HG03439 (cell line): Measurements from ENCODE around the gene TENT4A.

Source experiments
- ATAC-seq: cut with Tn5 transposase; IDR thresholded peaks from one replicate; pipeline ENCODE4 v1.9.1; 2021; ENCODE audit warnings: mild to moderate bottlenecking, moderate library complexity; ENCODE audit not compliant: unreplicated experiment

TENT4A gene

DNA sequence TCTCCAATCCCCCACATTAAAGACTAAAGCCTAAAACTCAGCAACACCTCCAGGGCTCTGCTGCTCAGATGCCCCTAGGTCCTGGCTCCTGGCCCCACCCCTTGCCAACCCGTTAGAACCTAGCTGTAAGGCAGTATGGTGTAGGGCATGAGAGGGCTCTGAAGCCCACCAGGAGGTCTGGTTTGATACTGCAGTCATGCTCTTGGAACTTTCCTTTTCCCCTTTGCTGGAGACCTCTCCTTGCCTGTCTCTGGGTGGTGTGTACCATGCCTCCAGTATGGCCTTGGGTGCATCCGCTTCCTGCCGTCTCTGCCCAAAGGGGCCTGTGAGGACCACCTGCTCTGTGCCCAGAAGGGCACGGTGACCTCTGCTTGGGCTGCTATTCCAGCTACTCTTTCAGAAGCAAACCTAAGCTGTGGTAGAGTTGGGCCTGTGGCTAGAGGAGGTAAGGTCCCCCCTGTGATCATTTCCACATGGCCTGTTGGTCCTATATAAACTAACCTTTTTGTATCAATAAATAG, 3.5 kb downstream of the TENT4A start:
- no peak for ATAC-seq

DNA sequence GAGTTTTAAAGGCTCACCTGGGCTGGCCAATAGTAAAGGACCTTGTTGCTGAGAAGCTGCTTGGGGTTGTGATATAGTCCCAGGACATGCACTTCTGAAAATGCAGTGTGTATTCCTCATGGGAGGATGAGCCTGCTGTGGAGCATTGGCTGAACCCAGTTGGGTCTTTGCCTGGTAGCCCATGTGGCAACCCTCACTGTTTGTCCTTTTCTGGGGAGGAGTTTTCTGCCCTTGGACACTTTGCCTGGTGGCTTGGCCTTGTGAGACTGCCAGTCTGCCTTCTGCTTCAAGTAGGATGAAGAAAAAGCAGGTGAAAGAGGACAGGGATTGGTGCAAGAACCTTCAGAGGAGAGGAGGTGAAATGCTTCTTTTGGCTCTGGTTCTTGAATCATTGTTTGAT, 4.0 kb downstream of the TENT4A start:
- ATAC-seq, result no peak

DNA sequence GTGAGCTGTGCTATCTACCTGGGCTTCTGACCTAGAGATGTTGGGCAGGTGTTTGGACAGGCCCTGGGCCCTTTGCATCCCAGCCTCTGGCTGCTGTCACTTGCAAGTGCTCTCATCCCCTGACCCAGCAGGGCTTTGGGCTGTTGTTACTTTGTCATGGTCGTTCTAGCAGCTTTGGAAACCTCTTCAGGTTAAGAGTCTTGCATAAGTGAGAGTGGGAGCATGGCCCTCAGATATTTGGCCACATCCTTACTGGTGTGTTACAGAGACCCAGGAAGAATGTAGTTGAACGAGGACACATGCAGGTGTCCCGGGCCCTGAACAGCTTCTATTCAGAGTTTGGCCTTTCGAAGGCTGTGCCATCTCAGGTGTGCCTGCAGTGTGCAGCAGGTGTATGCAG, 4.5 kb downstream of the TENT4A start:
- no peak for ATAC-seq

DNA sequence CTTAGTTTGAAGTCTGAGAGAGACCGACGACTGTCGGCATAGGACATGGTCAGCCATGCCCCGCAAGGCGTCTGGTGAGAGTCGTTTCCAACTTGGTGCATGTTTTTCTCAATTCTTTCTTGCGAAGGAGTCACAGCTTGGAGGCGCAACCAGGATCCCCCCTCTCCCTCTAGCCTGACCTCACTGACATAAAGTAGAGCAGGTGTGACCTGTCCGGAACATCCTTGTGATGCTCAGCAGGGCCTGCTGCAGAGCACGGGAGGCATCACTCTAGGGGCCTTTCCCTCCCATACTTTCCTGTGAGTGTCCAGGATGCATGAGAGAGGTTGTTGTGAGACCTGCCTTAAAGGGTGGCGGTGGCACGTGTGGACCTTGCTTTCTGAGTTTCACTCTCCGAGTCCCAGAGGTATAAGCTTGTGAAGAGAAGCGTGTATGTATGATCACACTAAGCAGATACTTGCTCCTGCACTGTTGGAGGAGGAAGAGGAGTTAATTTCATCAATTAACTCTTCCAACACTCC, 5.0 kb downstream of the TENT4A start:
- ATAC-seq, result no peak

GRCh38 chr5:6718718-6719117, 5.5 kb downstream of the TENT4A start:
- ATAC-seq, result no peak

- ATAC-seq, result no peak
Measured at GRCh38 chr5:6719417-6719816, 6.2 kb downstream of the TENT4A start.

DNA sequence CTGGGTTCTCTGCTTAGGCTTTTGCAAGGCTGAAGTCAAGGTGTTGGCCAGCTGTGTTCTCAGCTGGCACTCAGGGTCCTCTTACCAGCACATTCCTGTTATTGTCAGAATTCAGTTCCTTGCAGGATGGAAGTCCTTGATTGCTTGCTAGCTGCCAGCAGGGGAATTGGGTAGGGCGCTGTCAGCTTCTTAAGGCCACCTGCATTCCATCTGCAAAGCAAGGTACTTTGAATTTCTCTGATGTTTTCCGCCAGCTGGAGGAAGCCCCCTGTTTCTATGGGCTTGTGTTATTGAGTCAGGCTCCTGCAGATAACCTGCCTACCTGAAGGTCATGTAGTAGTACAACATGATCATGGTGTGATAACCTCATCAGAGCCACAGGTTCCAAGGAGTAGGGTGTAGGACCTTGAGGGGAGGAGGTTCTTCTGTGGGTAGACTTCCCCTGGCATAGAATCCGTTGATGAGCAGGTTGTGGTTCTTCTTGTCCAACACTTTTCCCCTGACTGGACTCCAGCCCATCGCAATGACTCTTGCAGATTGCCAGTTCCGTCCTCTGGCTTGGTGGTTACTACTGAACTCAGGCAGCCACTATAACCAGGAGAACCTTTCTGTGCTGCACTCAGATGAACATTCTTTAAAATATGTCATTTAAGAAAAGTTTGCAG, 6.8 kb downstream of the TENT4A start:
- no peak for ATAC-seq

DNA sequence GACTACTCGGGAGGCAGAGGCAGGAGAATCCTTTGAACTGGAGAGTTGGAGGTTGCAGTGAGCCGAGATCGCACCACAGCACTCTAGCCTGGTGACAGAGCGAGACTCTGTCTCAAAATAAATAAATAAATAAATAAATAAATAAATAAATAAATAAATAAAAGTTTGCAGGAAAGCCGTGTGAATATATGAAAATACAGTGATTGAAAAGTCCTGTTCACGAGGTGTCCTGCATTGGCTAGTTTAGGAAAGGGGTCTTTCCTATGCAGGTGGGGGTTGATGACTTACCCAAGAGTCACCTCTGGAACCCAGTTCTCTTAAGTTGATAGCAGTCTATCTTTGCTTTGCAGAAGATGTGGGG, 7.3 kb downstream of the TENT4A start:
- no peak for ATAC-seq

DNA sequence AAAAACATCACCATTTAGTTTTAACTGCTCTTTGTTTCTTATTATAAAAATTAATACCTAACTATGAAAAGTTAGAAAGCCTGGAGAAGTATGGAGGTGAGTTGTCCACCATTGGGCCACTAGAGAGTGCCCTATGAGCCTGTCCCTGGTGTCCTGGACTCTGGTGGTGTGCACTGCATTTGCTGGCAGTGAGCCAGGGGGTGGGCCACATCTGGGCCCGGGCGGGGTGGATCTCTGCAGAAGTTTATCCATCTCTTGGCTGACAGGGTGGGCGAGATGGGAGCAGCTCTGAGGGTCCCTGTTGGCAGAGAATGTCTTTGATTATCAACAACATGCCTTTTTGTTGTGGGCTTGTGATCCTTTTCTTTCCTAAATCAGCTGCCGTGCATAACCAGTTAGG, 8.2 kb downstream of the TENT4A start:
- ATAC-seq, result no peak

GRCh38 chr5:6722015-6722414, 8.8 kb downstream of the TENT4A start:
- no peak for ATAC-seq

DNA sequence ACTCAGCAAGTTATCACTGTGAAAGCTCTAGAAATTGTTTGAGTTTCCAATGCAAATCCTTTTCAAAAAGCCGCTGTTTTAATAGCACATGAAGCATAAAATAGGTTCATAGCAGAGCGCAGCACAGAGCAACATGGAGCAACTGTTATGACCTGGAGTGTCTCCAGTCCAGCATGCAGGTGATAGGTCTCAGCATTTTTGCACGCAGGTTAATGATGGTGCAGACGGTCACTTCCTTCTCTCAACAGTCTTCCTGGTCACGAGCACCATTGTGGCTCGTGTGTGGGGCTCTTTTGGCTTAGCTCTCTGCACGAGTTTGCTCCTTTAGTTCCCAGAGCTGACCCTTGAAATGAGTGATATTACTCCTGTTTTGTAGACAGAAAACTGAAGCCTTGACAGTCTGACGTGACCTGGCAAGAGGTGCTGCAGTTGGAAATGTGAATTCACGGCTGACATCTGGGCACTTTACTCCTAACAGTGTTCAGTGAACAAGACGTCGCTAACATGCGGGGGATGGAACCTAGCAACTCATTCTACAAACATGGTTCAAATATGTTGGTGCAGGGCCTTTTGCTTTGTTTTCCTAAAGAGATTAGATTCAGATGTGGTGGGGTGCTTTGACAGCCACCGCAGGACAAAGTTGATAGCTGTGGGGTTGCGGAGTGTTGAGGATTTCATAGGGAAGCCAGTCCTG, 10.0 kb downstream of the TENT4A start:
- ATAC-seq, result no peak

DNA sequence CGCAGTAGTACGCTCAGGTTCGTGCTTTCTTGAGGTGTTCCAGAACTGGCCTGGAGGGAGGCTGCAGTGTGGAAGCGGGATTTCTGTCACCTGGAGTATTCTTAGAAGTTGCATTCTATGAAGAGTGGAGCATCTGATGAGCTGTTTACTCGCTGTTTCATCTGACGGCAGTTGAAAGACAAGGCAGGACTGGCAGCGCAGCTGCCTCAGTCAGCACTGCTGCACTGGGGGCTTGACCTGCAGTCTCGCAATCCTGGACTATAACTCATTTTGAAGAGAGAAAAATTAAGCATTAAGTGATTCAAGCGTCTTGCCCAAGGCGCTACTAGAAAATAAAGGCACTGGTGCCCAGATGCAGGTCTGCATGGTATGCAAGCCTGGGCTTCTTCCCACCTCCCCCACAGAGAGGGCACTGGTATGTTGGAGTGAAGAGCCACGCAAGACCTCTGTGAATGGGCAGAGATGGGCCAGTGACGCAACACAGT, 10.6 kb downstream of the TENT4A start:
- no peak for ATAC-seq

DNA sequence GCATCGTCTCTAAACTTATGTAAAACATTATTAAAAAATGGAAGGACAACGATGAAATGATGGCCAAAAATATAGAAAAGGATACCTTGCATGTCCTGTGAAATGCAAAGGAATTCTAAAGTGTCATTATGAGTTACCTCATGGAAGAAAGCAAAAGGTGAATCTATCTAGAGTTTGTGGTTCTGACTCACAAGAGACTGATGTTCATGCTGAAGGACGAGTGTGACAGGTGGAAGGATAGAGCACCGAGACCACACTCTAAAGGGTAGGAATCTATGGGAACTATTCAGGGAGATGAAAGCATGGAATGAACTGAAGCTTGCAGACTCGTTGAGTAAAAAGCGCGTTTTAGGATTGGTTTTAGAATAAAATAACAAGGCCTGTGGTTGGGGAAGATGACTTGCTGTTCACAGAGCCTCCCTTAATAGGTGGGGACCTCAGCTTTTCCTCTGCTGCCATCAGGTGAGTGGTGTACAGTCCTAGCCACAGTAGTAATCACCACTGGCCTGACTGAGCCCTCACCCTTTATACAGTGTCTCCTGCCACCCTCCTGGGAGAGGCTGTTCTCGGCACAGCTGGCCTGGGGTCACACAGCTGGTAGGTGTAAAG, 11.2 kb downstream of the TENT4A start:
- ATAC-seq, result no peak

DNA sequence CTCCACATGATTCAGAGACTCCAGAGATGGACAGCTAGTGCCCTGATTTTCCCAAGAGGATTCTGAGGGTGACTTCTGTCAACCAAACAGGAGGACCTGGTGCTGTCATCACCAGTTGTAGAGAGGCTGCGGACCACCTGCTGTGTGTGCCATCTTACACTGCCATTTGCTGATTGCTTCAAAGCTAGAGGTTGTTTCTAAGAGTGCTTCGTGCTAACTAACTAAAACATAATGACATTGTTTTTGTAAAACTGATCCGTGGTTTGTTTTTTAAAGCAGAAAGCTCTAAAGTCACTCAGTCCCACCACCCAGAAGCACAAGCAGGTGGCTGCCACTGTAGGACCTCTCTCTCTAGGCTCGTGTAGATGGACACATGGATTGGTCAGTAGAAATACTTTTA, 12.2 kb downstream of the TENT4A start:
- ATAC-seq, result no peak

DNA sequence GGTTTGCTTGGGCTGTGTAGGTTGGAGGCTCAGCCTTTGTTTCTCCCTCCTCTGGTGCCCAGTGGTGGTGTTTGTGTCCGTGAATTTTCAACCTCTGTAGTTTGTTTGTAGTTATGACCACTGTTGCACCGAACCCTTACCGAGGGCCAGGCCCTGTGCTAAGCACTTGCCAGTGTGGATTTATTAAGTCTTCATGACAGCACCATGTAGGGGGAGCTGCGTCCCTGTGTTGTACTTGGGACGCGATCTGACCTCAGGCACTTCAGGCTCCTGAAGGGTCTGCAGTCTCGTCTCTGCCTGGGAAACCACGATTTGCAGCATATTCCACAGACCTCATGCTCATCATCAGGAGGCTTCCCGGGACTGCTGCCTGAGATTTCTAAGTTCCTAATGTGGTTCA, 12.8 kb downstream of the TENT4A start:
- no peak for ATAC-seq

DNA sequence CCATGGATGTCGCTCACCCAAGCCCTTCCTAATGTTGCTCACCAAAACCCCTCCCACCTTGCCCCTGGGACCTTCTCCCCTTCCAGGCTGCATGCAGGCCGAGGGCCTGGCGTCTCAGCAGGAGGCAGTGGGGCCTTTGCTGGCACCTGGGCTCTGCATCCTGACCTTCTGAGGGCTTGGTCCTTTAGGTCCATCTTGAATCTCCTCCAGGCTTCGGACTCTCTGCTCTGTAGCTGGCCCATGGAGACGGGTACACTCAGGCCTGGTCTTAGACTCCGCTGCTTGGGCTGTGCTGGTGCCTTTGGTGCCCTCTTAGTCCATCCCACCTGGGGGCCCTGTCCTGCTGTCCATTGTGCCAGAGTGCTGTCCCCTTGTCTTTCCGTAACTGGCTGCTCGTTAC, 14.0 kb downstream of the TENT4A start:
- no peak for ATAC-seq

GRCh38 chr5:6728011-6728794, 15.0 kb downstream of the TENT4A start:
- peak; percentile 83 for ATAC-seq

DNA sequence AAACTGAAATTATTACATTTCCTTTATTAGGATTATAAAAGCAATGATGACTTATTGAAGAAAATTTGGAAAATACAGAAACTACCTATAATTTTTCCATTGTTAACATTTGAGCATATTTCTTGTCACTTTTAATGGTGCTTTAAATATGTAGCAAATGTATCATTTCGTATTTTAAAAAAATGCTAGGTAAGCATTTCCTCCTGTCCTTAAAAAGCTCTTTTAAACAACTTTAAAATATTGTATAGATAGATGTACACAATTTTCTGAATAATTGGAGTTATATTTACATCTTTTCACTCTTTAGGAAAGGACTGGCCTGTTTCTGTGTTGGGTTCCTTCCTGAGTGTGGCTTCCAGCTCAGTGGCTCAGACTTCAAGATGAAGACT, 15.6 kb downstream of the TENT4A start:
- no peak for ATAC-seq

DNA sequence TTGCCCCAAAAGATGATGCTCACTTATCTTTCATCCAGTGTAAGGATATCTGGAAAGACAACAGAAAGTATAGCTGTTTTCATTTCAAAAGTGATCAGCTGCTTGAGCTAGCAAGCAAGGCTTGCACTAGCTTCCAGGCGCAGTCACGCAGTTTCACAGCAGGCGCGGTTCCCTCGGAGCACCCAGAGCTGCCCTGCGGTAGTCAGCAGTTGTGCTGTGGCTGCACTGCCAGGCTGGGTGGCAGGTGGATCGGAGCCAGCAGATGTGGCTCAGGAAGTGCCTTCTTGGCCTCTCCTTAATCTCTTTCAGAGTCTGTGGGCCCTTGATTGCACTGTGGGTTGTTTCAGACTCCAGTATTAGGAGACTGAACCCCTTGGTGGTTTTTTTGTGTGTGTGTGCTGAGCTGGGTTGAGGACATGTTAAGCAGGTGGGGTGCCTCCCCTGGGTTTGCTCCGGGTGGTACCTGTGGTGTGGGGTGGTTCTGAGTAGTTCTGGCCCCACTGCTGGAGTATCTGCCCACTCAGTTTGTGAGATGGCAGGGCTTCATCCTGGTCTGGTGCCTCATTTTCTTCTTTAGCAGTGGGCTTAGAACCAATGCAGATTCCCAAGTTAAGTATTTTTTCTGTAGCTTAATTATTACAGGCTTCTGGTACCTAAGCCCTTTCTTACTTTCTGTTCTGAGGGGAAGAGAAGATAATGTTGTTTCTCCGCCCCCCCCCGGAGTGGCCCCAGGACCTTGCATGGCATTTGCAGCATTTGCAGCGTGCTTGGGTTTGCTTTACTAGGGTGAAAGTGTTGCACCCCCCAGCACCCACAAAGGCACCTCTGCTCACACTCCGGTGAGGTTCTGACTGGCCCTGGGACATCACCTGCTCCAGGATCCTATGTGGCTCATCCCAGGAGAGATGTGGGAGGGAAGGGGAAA, 16.4 kb downstream of the TENT4A start:
- ATAC-seq, result no peak

GRCh38 chr5:6730407-6730806, 17.2 kb downstream of the TENT4A start:
- peak; percentile 30 for ATAC-seq
